Measurements from ENCODE around the gene CDON. TPM values are rescaled to one million over a fixed set of nuclear protein-coding genes. Genes with fewer than 3 reads are reported as not detected.
A peak's percentile ranks its signal among the peaks of the same experiment; 100 is the strongest.

CDON gene
- total RNA-seq, 2 donors from 2014 or later: 5.6 to 7.3 TPM

DNA sequence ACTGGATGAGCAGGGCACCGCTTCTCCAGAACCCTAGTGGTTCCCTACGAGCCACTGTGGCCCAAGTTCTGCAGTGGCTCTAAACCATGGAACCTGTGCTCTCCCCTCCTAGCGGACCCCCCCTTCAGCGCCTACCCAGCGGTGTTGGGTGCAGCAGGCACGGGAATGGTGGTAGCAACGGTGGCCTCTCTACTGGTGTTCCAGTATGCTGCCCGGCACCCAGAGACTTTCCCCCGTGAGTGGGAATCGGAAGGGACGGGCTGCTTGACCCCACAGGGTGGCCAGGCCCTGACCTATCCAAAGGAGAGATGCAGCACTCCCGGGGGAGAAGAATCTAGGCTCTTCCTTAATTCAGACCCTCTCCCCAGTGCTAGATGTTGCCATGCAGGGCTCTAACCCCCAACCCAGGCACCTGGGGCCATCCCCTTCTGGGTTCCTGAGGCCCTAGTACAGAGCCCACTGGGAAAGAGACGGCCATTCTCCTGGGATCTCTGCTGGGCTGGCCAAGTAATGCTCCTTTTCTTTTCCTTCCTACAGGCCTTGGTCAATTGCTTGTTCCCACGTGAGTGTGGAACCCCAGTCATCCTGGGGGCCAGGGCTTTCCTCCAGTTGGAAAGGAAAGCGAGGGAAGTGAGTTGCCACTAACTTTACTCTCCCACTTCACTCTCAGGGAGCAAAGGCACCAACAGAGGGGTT is 107.6 kb downstream of the CDON start:
- Histone ChIP-seq H3K9me3 (no peaks in the 10 kb centered on the region), H3K27ac (no peak overlapping the region), H3K4me1 (peaks cover 26% of the 10 kb centered on the region), H3K36me3 (replicated peaks in 1 of 2; ENCODE audit: insufficient read depth in 1 of 2, low read depth in 2 of 2) (no peaks in the 10 kb centered on the region), H3K27me3 (no peaks in the 10 kb centered on the region), H3K4me3 (no peak overlapping the region)
- WGBS, 2 donors: 87 to 90% methylated on average over 11 to 14 of the region's 15 CpGs
- TF ChIP-seq POLR2A (IDR thresholded peaks at IDR 0.05): no peak
- TF ChIP-seq, protein P1, sequence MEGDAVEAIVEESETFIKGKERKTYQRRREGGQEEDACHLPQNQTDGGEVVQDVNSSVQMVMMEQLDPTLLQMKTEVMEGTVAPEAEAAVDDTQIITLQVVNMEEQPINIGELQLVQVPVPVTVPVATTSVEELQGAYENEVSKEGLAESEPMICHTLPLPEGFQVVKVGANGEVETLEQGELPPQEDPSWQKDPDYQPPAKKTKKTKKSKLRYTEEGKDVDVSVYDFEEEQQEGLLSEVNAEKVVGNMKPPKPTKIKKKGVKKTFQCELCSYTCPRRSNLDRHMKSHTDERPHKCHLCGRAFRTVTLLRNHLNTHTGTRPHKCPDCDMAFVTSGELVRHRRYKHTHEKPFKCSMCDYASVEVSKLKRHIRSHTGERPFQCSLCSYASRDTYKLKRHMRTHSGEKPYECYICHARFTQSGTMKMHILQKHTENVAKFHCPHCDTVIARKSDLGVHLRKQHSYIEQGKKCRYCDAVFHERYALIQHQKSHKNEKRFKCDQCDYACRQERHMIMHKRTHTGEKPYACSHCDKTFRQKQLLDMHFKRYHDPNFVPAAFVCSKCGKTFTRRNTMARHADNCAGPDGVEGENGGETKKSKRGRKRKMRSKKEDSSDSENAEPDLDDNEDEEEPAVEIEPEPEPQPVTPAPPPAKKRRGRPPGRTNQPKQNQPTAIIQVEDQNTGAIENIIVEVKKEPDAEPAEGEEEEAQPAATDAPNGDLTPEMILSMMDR (IDR thresholded peaks at IDR 0.05): no peak
- no peak for DNase-seq
- intact Hi-C loops (cut with DNase I): no loop called here
- ATAC-seq: no peak

DNA sequence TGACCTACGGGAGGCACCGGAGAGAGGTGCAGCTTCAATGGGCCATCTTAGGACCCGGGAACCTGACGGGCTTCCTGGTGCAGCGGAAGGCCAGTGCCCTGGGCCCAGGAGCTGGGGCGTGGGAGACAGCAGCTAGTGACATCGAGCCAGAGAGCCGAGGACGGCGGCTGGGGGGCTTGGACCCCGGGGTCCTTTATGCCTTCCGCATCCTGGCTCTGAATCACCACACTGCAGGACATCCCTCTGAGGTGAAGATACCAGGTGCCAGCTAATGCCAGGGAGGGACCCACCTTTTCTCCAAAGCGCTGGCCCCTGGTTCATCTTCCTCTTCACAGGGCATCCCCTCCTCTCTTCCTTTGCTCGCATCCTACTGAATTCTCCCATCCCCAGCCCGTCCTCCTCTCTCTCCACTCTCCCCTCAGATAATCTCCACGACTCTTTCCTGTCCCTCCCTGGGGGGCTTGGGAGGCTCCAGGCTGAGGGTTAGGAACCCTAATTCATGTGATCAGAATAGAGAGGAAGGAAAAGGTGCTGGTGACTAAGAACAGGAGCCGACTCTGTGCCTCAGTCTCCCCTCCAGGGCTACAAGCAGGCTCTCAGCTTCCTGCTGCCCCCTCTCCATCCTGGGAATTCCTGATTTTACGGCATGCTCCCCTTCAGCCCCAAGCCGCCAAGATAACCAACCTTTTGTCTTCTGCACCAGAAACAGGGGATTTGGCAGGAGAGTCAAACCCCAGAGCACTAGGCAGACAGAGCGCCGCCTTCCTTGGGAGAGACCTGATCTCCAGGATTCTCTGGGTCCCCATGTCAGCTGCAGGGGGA is 108.3 kb downstream of the CDON start:
- 84 to 85% methylated on average over 19 to 21 of the region's 21 CpGs for WGBS, 2 donors
- Histone ChIP-seq H3K4me3 (no peak overlapping the region), H3K27ac (no peak overlapping the region), H3K4me1 (peaks cover 26% of the 10 kb centered on the region), H3K27me3 (no peaks in the 10 kb centered on the region), H3K9me3 (no peaks in the 10 kb centered on the region), H3K36me3 (replicated peaks in 1 of 2; ENCODE audit: insufficient read depth in 1 of 2, low read depth in 2 of 2) (no peaks in the 10 kb centered on the region)
- intact Hi-C loops (cut with DNase I): no loop called here
- DNase-seq: no peak
- TF ChIP-seq, protein P1 (IDR thresholded peaks at IDR 0.05): no peak
- no peak for TF ChIP-seq POLR2A (IDR thresholded peaks at IDR 0.05)
- no peak for ATAC-seq

DNA sequence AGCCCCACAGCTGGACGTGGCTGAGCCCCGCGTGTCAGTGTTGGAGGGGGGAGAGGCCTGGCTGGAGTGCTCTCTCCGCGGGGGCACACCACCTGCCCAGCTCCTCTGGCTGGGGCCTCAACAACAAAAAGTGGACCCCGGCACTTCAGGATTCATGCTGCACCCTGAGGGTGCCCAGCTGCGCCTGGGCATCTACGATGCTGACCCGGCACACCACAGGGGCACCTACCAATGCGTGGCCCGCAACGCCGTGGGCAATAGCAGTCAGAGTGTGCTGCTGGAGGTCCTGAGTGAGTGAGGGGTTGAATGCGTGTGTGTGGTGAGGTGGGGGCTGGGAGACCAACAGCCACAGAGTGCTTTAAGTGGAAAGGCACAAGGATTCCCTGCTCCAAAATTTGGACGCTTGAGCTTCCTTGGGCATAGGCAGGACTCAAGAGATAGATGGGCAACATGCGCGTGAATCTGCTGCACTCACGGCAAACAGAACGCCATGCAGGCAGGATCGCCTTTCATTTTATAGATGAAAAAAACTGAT is 109.2 kb downstream of the CDON start:
- Histone ChIP-seq H3K27me3 (no peaks in the 10 kb centered on the region), H3K9me3 (no peaks in the 10 kb centered on the region), H3K36me3 (replicated peaks in 1 of 2; ENCODE audit: insufficient read depth in 1 of 2, low read depth in 2 of 2) (no peaks in the 10 kb centered on the region), H3K4me1 (peaks cover 26% of the 10 kb centered on the region), H3K27ac (peak overlapping the region in 3 of 4 donors; percentile 46 to 78 (median 58)), H3K4me3 (no peak overlapping the region)
- intact Hi-C loops (cut with DNase I): no loop called here
- WGBS, 2 donors: 70 to 90% methylated on average over 15 to 19 of the region's 20 CpGs
- TF ChIP-seq POLR2A (IDR thresholded peaks at IDR 0.05): no peak
- TF ChIP-seq, protein P1 (IDR thresholded peaks at IDR 0.05): no peak
- no peak for DNase-seq
- no peak for ATAC-seq

DNA sequence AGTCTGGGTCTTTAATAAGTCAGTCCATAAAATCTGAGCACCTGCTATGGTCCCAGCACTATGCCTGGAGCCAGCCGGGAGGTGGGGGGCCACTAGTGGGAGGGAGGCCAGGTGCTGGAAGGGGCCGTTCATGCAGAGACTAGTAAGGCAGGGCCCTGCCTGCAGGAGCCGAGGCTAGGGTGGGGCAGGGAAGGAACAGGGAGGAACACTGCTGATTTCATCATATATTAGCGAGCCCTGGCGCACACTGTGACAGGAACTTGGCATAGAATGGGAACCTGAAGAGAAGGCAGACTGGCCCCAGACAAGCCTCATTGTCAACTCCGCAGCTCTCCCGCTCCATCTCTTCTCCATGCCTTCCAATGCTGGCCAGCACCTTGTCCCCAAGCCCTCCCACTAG is 109.7 kb downstream of the CDON start:
- Histone ChIP-seq H3K4me1 (peaks cover 26% of the 10 kb centered on the region), H3K27me3 (no peaks in the 10 kb centered on the region), H3K36me3 (replicated peaks in 1 of 2; ENCODE audit: insufficient read depth in 1 of 2, low read depth in 2 of 2) (no peaks in the 10 kb centered on the region), H3K27ac (peak overlapping the region in 3 of 4 donors; percentile 46 to 78 (median 58)), H3K9me3 (no peaks in the 10 kb centered on the region), H3K4me3 (no peak overlapping the region)
- intact Hi-C loops (cut with DNase I): no loop called here
- no peak for TF ChIP-seq POLR2A (IDR thresholded peaks at IDR 0.05)
- DNase-seq (peak; percentile 39 to 68 (median 60)), ATAC-seq (peak; percentile 67)
- 18% methylated on average over 7 of the region's 7 CpGs for WGBS, 2 donors

DNA sequence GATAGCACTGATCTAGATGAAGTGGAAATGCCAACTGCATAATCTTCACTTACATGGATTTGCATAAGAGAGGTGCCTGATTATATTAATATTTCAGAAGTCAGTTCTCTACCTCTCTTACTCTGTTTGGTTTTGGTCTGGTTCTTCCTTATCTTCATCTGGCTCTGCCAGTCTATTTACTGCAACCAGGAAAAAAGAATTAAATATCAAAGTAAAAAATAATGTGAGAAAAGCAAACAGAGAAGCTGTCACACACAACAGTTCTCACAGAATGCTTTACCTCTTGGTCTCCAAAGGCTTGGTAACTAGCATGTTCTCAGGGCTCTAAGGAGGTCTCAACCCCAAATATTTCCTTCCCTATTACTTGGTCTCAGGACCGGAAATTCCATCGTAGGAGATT is 110.1 kb downstream of the CDON start:
- H3K4me3 ChIP-seq: no peak overlapping the region
- DNase-seq (no peak), ATAC-seq (no peak)
- 11 to 19% methylated on average over 2 of the region's 2 CpGs for WGBS, 2 donors
- H3K9me3 ChIP-seq: no peaks in the 10 kb centered on the region
- no peaks in the 10 kb centered on the region for H3K27me3 ChIP-seq
- no peaks in the 10 kb centered on the region for H3K36me3 ChIP-seq (replicated peaks in 1 of 2; ENCODE audit: insufficient read depth in 1 of 2, low read depth in 2 of 2)
- H3K4me1 ChIP-seq: peaks cover 26% of the 10 kb centered on the region
- TF ChIP-seq, protein P1 (IDR thresholded peaks at IDR 0.05): no peak
- TF ChIP-seq POLR2A (IDR thresholded peaks at IDR 0.05): no peak
- intact Hi-C loops (cut with DNase I): no loop called here
- H3K27ac ChIP-seq: peak overlapping the region in 3 of 4 donors; percentile 46 to 78 (median 58)

All from body of pancreas (tissue), 4 donors.